Activated CD4-positive, CD25-positive, alpha-beta regulatory T cell treated with anti-CD3 and anti-CD28 coated beads, Interleukin-2, amount 50 U/mL, for 24 hours (primary cell): Measurements from ENCODE around the gene CNTNAP2.

Experiments used
- ATAC-seq, 2 donors: fragments of 150-1000 bp; cut with Tn5 transposase; one replicate each; pipeline ENCODE4 v1.10.0; 2021; ENCODE audit warnings: mild to moderate bottlenecking in 1 of 2, moderate library complexity in 1 of 2

CNTNAP2 gene

DNA sequence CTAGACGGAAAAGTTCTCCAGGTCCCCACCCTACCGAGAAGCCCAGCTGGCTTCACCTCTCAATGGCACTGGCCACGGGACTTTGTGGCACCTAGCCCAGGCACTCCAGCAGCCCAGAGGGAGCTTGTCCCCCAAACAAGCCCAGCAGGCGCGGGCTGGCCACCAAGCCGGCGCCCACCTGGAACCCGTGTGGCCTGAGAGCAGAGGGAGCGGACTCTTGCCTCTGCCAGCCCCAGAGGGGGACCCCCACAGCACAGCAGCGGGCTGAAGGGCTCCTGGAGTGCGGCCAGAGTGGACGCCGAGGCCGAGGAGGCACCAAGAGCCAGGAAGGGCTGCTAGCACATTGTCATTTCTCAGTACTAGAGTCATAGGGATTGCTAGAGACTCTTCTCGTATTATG lies 671.4 kb downstream of the CNTNAP2 start:
- no peak for ATAC-seq

DNA sequence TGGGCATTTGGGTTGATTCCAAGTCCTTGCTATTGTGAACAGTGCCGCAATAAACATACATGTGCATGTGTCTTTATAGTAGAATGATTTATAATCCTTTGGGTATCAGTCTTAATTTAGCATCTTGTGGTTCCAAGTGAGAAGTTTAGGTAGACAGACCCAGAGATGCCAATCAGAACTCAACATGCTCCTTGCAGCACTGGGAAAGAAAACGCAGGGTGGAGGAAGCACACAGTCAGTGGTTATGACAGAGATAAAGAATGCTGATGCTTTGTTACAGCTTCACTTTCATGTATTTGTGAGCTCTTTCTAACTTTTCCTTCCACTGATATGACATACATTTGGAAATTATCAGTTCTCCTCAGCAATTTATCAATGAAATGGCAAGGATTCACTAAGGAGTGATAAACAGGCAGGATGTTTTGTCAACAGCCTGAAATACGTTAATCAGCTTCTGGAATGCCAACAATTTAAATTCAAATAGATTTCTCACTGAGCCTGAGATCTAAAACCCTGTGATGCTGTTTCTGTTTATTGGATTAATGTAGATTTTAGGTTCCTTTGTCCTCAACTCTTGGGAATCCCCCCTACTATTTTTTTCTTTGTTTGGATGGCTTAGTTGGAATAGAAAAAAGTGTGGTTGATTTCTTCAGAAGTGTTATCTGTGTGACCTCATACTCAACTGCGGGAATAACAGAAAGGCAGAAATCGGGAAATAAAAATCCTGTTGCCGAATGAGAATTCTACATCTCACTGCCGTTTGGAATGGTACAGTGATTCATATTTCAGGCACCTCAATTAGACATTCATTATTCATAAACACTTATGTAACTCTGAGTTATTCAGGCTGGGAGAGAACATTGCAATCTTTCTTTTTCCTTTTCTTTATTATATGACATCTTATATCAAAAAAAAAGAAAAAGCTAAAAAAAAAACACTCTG lies 675.0 kb downstream of the CNTNAP2 start:
- no peak for ATAC-seq

DNA sequence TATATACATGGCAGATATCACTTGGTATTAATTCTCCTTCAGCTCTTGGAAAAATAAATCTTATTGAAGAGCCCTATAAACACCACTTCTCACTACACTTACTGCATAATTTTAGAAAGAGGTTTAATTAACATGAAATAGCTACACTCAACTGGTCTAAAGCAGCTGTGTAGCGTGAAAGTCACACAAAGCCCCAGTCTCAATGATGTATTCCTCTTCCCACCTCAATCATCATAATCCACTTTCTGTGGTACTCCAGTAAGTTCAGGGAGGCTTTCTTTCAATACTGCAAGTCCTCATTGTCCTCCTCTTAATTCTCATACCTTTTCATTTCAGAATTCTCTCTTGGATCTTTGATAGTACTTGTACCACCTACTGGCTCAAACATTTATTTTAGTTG lies 688.0 kb downstream of the CNTNAP2 start:
- no peak for ATAC-seq

DNA sequence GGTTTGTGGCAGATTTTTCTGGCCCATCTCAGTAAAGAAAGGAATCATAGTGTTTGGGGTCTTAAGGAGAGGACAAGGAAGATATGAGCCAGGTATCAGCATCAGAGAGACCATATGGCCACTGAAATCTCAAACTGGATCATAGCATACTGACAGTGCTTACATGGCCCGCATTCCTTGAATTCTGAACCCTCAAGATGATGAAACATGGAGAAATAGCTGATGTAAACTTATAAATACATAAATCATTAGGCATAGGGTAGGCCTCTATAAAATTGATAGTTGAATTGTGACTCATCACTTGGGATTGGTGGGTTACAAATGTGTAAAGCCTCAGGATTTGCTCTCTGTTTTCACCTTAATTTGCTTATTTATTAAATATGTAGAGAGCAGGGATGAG lies 688.5 kb downstream of the CNTNAP2 start:
- ATAC-seq, result no peak

DNA sequence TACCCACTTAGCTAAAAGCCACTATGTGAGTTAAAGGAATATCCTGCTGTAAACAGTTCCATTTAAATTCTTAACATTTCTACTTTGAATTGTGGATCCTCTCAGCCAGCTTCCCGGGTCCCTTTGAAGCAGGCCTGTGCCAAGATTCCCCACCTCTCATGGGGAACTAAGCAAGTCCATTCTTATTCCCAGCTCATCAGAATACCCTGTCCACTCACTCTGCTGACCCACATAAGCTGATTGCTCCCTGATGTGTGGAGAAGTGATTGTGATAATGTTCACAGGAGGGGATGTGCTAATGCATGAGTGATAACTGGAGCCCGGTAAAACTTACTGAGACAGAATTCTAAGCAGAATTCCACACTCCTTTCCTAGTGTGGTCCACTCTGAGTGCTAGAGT lies 709.7 kb downstream of the CNTNAP2 start:
- no peak for ATAC-seq

DNA sequence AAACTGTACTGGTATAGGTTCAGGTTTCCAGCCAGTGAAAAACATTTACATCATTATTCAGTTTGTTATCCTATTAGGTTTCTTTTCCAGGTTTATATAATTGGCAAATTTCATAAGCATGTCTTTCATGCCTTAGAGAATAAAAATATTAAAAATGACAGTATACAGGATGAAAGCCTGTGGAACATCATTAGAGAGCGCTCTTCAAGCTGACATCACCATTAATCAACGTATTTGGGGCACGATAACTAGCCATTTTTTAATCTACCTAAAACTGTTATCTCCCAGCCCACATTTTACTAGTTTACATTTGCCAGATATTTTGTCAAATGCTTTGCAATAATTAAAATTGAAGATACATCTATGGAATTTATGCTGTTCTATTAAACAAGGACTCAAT lies 714.1 kb downstream of the CNTNAP2 start:
- ATAC-seq, result no peak

DNA sequence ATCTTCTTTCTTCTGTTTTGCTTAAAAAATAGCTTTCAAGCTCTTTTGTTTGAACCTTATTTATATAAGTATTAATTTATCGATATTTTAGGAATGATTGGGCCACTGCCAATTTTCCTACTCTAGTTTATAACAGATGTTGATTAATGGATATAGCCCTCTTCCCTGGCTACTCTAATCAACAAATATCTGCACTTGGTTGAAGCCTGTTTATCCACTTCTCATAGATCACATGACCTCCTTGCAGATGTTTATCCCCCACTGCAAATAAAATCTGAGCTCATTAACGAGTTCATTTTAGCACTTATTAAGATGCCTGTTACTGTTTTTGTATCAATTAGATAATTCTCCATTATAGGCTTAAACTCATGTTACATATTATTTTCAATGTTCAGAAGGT lies 715.3 kb downstream of the CNTNAP2 start:
- ATAC-seq, result no peak

DNA sequence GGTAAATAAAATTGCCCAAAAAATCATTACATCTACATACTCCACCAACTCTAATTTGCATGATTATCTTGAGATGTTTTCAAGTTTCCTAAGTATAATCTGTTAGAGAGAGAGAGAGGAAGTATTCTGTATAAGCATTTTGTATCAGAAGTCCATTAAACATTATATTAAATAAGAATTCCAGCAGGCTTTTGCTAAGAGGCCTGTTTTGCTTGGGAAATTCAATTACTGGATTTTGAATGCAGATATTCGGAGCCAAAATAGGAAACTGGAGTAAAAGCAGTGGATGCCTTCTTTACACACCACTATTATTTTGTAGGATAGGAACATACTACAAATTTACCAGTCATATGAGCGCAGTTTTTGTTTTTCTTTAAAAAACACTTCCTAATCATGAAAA lies 727.8 kb downstream of the CNTNAP2 start:
- ATAC-seq, result no peak

DNA sequence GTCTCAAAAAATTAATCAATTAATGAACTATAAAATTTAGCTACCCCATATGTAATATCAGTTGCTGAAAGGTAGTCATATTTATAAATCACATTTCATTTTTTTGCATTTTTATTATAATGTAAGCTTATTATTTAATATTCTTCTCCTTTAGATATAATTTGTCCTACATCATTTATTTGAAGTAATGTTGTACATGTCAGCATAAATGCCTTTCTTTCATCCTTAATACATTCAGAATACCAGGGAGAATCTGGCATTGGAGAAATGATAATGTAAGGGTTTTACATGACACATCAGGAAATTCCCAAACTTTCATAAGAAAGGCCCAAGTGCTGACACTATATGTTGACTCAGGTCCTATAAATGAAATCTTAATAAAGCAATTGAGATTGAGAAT lies 742.1 kb downstream of the CNTNAP2 start:
- no peak for ATAC-seq

DNA sequence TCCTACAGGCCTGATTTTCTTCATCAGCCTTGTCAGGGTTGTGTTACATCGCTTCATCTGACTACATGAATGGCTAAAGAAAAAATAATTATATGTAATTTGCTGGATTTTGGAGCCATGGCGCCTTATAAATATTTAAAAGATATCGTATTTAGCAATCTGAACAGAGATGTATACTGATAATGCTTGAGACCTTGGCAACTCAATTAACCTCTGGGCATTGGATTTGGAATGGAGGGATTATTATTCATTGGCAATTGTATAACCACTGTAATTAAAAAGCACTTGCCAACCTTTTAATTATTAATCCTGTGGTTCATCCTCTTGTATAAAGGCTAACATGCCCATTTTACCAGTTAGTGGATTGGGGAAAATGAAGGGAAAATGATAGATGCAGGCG lies 745.1 kb downstream of the CNTNAP2 start:
- no peak for ATAC-seq

DNA sequence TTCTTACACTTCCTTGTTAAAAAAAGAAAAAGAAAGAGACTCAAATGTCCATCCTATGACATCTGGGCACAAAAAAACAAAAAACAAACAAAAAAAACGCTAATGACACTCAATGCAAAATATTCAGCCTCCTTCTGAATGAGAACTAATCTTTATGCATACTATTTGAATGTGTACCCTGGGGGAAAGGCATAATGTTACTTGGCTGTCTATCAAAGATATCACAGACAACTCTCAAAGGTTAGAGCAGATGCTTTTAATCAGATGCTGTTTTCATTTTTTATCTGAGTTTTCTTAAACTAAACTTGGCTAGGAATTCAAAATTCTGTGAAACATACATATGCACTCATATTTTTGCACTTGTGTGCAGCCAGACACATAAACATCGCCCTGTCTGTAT lies 745.8 kb downstream of the CNTNAP2 start:
- no peak for ATAC-seq

DNA sequence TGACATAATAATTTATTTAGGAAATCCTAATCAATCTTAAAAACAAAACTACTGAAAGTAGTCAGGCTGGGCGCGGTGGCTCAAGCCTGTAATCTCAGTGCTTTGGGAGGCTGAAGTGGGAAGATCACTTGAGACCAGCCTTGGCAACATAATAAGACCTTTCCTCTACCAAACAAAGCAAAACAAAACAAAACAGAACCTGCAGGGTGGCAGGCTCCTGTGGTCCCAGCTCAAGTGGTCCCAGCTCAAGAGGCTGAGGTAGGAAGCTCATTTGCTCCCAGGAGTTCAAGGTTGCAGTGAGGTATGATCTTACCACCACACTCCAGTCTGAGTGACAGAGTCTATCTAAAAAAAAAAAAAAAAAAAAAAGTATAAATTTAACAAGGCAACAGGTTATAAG lies 748.0 kb downstream of the CNTNAP2 start:
- no peak for ATAC-seq

DNA sequence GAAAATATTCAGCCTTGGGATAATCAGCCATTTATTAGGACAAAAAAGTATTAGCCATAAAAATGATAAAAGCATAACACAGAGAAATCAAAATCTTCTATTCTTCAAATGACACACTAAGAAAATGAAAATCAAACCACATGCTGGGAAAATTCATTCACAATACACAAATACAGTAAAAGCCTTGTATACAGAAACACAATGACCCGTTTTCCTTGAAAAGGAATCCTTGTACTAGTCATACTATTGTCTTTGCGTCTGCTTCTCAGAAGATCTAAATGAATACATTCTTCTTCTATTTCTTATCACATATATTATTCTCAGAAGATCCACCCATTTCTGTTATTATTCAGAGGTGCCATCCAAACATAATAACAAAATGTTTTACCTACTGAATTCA lies 749.1 kb downstream of the CNTNAP2 start:
- ATAC-seq, result no peak

DNA sequence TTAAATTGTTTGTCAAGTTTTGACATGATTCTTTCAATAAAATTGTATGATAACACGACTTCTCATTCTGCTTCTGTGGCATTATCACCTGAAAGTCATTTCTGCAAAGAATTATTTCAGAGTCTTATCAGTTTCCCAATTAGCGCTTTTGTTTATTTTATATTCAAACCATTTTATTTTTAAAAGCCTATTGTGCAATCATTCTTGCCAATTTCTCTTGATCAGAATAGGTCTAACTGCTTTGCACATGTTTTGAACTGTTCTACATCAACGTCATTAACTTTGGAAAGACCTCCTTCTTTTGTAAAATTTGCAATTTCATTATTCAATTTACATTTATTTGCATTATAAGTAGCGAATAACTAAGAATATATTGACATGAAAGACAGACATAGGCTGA lies 758.1 kb downstream of the CNTNAP2 start:
- ATAC-seq, result no peak

DNA sequence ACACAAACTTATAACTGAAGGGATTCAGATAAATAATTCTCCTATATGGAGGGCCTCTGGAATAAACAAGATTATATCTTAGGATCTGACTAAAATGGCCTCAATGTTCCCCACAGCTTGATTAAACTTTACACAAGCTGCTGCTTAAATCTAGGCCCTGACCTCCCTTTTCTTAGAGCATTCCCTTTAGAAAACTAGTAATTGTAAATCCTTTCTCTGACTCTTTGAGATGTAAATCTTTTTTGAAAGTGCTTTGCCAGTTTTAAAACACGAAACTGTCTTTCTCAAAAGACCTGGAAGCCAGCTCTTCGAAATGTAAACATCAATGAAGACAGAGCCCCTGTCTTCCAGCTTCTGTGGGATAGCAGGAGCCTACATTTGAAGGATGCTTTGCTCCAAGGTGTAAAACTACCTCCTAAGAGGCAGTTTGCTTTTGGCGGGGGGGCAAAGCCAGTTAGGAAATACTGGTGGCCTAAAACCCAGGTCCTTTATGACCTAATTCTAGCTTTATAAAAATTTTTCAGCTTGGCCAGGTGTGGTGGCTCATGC lies 758.7 kb downstream of the CNTNAP2 start:
- ATAC-seq, result no peak

DNA sequence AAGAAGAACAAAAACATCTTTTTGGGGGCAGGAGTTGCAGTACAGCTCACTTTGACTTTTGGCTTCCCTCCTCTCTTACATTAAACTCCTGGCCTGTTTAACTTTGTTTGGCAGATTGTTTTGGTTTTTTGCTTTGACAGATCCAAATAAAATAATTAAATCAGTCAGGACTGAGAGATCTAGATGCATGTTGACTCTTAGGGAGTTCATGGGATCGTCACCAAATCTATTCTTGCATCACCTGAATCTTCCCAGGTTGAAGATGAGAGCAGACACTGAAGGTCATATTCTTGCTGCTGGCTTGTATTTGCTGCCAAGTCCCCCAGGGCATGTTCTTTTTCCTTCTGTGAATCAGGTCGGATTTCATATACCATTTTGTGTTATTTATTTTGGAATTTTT lies 759.4 kb downstream of the CNTNAP2 start:
- no peak for ATAC-seq

DNA sequence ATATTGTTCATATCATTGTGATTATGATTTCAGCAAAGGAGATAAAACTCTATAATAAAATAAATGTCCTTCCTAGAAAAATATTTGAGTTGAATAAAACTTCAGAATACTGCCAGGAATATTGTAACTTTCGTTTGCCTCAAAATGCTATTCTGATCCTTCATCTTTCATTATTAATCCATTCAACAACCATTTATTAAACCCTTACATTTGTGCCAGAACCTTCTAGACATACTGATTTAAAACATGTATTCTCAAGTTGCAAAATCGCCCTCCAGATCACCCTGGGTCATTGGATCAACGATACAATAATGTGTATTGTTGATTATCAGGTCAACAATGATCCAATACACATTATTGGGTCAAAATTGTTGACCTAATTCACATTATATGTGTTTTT lies 759.8 kb downstream of the CNTNAP2 start:
- ATAC-seq, result no peak

DNA sequence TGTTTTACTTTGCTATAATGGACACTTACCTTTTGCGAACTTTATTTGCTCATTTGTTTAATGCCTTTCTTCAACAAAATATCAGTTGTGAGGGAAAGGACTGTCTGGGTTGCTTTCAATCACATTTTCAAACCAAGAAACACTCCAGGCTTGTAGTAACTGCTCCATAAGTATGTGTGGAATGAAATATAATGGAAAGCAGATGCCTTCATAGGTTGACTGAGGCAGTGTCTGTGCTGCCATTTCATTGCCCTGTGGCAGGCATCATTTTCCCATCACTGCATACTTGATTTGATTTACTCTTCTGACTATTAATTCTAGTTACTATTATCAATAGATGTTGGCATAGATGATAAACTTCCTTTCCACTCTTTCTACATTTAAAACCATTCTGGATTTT lies 762.3 kb downstream of the CNTNAP2 start:
- no peak for ATAC-seq

DNA sequence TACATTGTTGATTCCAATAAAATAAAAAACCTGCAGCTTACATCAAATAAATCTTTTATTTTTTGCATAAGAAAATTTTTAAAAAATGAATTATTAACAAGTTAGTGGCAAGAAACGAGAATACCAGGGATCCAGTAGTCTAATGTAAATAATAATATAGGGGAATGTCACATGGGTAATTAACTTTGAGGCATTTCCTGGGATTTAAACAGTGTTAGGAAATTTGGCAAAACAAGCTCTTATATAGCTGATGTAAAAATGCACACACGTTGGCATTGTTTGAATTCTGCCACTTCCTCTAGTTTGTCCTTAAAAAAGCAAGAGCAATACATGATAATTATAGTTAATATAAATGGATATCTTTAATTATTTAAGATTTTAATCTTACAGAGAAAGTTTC lies 768.6 kb downstream of the CNTNAP2 start:
- ATAC-seq, result no peak

DNA sequence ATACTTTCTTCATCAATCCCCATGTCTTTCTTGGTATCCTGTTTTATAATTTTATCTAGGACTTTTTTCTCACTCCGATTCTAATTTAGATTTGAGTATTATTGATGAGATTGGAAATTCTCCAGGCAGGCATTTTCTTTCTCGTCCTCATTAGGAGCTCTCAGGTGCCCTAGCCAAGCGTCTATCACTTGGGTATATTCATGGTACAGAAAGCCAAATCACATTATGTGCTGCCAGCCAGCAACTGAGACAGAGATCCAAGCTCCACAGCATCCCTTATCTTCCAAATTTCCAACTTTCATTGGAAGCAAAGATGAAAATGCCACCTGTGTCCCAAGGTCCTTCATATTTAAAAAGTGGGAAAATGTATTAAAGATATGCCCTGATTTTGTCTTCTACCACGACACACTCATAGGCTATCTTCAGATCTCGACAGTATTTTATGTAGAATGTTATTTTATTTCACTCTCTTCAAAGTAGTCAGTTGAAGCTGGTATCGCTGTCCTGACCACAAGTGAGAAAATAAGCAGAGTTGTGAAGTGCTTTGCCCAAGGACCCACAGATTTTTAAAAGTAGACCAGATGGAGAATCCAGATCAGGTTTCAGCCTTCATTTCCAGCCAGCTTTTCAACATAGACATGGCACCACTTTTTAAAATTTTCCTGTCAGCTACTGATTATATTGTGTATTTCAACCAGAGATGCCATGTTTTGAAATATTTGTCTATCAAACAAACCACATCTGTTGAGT lies 773.4 kb downstream of the CNTNAP2 start:
- no peak for ATAC-seq

DNA sequence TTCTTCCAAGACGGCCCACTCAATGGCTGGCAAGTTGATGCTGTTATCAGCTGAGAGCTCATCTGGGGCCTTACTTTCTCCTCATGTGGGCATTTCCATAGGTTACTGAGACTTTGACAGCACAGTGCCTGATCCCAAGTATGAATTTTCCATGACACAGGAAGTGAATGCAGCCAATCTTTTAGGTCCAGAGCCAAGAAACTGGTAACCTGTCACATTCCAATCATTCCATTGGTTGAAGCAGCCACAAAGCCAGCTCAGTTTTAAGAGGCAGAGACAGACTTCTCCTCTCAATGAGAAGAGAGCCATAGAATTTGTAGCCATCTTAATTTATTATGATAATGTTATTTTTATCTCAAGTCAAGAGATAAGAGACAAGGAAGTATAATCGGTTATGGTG lies 775.5 kb downstream of the CNTNAP2 start:
- ATAC-seq, result no peak

DNA sequence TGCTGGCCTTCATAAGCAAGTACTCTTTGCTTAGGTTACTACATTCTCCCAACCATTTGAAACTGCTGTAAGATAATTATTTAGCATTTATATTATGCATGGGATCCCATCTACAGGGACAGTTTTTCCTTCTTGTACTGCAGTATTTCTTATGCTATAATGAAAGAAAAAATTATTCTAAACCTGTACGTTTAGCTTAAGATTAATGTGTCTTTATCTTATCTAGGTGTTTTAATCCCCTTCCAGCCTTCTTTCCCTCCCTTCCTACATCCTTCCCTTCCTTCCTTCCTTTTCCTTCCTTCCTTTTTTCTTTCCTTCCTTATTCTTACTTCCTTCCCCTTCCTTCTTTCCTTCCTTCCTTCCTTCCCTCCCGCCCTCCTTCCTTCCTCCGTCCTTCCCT lies 778.3 kb downstream of the CNTNAP2 start:
- ATAC-seq, result no peak

DNA sequence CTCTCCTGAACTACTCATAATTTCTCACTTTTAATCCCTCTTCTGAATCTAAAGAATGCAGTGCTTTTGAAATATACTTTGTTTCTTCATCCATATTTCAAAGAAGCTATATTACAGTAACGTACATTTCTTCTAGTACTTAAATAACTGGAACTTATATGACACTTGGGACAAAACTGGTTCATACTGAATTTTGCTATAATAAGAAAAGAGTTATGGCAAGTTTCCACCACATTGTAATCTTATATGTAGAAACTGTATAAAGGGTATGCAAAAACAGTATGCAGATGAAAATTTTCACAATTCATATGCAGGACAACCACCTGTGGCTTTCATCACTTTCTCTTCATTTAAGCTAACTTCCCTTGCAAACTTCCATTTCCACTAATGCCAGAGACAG lies 785.7 kb downstream of the CNTNAP2 start:
- ATAC-seq, result no peak

DNA sequence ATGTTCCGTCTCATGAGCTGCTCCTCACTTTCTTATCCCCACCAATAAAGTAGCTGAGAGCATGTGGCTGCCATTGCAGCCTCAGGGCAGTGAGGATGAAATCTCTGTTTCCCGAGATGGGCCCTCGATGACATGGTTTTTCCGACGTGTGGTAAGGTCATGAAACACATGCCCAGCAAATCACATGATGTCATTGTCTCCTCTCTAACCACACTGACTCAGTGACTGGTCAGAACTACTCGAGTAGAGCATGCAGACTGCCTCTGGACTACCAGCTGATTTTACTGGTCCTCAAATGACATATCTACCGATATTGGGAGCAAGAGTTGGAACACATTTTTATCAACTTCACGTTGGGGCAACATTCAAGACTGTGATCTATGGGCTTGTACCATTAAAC lies 786.1 kb downstream of the CNTNAP2 start:
- no peak for ATAC-seq
